GM18870 (cell line): ENCODE measurements around the gene SIRPB2.

ENCODE experiments used
- ATAC-seq: cut with Tn5 transposase; IDR thresholded peaks from one replicate; pipeline ENCODE4 v1.9.1; 2021; ENCODE audit warnings: moderate library complexity; ENCODE audit not compliant: unreplicated experiment

Gene SIRPB2

DNA sequence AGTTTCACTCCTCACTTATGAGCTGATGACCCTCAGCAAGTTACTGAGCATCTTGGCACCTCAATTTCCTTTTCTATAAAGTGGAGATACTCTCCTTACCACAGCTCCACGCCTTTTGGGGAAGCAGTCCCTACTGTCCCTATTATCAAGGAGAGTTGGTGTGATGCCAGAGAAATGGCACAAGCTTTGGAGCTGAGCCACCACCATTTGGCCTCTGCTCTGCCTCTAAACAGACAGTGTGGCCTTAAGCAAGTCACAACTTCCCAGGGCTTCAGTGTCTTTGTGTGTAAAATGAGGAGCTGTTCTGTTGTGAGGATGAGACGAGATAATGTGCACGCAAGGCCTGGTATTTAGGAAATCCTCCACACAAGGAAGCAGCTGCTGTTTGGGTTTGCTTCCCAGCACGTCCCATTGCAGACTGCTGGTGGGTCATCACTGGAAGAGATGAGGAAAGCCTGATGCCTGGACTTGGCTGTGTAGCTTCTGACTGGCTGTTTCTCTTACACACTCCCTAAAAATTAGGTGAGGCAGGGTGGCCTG lies 43.1 kb downstream of the SIRPB2 start:
- ATAC-seq = no peak

DNA sequence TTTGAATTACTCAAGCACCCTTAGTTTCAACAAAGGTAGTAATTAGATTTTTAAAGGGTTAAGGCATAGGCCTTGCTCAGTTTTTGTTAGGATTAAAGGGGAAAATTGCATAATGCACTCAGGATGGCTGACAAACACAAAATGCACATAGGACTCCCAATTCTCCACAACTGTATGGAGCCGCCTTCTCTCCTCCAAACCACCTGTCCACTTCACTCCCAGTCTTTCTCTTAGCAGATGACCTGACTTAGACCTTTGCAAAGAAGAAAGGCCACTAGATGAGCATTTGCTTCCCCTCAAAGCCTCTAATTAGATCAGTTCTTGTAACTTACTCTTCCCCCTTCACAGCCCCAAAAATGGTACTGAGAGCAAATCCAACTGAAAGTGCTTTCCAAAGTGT lies 44.7 kb downstream of the SIRPB2 start:
- no peak for ATAC-seq

DNA sequence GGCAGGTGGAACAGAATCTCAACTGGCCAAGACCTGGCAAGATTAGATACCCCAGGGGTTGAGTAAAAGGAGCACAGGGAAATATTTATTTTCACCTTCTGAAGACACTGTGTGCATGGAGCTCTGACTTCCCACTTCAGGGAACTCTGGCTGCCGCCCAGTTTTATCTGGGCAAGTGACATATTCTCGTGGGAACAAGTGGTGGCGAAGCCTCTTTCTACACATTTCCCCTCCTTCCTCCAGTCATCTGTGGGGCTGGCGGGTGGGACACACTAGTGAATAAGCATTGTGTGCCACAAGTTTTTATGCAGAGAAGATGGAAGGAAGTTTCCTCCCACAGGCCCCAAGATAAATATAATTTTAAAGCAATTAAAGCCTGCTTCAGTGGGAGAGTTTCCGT lies 48.1 kb downstream of the SIRPB2 start:
- no peak for ATAC-seq

DNA sequence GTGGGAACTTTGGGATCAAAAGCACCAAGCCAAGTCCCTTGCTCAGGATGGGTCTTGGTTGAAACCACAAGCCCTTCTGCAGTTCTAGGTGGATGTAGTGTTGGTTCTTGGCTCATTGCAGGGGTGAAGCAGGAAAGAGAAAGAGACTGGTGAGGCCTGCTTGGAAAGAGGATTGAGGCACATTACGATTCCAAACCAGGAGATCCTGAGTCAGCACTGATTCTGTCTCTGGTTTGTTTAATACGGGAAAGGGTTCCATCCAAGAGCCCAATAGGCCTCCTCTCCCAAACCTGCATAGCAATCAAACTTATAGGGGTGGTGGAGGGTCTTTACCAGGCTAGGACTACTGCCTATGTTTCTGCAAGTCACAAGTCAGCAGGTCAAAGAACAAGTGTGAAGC lies 48.9 kb downstream of the SIRPB2 start:
- no peak for ATAC-seq

DNA sequence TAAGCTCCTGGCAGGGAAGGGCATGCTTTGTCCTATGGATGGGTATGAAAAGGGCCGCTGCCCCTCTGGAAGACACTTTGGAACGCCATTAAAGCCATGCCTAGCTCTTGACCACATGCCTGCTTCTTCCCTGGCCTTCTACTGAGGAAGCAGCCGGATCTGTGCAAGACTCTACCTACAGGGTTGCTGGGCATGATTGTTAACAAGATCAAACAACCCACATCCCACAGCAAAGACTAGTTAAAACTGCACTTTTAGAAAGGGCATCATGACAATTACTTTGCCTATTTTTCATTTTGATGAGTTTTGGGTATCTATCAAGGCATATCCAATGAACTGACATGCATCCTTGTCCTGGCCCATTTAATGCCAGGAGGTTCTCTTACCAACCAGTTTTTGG lies 50.1 kb downstream of the SIRPB2 start:
- no peak for ATAC-seq

DNA sequence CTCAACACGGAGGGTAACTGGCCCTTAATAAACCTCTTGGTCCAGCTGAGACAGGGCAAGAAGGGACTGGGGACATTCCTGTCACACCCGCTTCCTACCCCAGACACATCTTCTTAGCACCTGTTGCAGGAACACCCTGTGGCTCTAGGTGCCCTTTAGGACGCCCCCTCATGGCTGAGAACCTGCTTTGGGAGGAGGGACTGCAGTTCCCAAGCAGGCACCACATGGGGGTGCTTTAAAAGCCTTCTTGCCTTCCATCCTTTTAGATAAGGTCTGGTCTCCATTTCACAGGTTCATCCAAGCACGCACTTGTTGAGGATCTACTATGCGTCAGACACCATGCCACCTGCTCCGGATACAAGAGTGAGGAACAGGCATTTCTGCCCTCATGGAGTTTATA lies 51.2 kb downstream of the SIRPB2 start:
- no peak for ATAC-seq

DNA sequence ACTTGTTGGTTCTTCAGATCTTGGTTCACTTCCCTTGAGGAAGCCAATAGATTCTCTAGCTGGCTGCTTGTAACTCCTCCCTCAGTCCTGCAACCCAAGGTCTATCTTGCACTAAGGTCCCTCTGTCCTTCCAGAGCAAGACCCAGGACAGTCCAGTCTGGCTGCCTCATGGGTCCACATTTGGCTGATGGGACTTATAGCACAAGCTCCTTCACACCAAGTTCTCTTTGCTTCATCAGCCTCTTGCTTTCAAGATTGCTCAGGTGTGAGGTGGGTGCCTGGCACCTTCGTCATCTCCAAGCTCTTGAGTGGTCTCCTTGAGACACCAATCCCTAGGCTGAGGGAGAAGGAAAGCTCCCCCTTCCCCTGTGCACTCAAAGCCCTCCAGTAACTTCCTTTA lies 52.9 kb downstream of the SIRPB2 start:
- no peak for ATAC-seq

DNA sequence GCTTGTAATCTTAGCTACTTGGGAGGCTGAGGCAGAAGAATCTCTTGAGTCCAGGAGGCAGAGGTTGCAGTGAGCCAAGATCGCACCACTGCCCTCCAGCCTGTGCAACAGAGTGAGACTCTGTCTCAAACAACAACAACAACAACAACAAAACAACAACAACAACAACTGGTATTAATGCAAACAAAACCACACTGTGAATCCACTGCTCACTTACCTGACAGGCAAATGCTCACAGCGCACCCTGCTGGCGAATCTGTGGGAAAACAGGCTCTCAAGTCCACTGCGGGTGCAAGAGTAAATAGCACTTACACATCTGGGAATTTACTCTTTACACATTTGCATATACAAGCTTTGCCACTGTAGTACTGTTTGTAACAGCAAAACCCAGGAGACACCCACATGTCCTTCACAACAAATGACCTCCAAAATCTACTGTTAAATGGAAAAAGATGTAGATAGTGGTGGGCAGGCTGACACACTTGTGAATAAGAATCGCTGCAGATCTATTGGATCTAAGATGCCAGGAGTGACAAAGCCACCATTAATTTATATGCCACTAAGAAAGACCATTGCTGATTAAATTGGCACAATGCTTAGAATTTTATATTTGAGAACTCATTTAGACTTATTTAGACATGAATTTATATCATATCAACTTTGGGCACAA lies 53.9 kb downstream of the SIRPB2 start:
- ATAC-seq = no peak

DNA sequence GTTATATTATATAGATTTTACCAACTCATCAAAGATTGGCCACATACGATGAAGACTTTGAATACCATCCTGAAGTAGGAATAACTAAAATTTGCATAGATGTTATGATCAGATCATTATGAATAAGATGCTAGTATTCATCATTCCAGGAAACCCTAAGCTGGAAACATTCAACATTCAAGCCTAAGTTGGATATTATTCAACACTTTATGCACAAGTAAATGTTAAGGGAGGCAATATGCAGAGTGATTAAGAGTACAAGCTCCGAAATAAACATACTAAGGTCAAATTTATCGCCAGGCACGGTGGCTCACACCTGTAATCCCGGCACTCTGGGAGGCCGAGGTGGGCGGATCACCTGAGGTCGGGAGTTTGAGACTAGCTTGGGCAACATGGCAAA lies 55.0 kb downstream of the SIRPB2 start:
- no peak for ATAC-seq

DNA sequence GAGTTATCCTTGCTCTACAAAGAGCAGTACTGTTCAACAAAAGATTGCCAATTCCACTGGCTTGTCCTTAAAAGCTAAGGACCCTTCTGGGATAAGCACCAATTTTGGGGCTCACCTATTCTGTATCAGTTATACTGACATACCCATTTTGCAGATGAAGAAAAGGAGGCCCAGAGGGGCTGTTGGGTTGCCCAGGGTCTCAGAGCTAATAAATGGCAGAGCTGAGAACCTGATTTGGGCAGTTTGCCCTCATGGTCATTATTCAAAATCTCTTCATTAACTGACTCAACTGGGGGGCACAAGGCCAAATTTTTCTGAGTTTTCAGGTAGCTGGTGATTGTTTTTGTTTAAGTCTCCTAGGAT lies 55.9 kb downstream of the SIRPB2 start:
- no peak for ATAC-seq

DNA sequence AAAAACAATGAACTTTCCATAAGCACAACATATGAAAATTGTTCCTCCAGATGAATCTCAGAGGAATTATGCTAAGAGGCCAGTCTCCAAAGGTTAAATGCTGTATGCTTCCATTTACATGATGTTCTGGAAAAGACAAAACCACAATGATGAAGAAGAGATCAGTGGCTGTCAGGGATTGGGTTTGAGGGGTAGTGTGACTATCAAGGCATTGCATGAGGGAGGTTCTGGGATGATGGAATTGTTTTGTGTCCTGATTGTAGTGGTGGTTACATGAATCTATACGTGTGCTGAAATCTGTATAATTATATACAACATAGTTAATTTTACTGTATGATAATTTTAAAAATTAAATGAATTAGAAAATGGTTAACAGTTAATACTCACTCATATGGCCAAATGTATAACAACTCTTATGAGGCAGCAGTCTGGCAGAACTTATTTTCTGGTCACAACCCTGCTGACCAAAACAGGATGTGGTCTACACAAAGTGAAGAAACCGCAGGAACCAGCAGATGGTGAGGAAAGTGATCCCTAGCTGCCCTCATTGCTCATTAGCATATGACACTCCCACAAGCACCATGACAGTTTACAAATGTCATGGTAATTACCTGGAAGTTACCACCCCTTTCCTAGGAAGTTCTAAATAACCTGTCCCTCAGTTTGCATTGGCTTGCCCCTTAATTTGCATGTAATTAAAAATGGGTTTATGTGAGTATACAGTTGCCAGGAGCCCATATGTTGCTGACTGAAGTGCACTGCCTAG lies 56.5 kb downstream of the SIRPB2 start:
- ATAC-seq = peak; percentile 86

DNA sequence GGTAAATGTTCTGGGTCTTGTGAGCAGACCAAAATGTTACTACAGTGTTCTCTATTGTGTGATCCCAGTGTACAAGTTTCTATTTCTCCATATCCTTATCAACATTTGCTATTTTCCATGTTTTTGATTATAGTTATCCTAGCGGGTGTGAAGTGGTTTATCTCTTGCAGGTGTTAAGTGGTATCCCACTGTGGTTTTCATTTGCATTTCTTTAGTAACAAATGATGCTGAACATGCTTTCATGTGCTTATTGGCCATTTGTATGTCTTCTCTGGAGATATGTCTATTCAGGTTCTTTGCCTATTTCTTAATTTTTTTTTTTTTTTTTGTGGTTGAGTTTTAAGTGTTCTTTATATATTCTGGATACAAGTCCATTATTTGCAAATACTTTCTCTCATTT lies 60.1 kb downstream of the SIRPB2 start:
- ATAC-seq = no peak

DNA sequence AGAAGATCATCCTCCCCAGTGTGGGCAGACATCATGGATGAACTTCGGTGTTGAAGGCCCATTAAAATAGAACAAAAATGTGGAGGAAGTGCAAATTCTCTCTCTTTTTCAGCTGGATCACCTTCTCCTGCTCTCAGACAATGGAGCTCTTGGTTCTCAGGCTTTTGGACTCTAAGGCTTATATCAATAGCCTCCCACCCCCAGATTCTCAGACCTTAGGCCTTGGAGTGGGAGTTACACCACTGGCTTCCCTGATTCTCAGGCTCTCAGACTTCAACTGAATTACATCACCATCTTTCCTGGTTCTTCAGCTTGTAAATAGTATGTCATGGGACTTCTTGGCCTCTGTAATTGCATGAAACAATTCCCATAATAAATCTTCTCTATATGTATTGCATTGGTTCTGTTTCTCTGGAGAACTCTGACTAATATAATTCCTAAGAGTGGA lies 61.2 kb downstream of the SIRPB2 start:
- ATAC-seq = no peak

DNA sequence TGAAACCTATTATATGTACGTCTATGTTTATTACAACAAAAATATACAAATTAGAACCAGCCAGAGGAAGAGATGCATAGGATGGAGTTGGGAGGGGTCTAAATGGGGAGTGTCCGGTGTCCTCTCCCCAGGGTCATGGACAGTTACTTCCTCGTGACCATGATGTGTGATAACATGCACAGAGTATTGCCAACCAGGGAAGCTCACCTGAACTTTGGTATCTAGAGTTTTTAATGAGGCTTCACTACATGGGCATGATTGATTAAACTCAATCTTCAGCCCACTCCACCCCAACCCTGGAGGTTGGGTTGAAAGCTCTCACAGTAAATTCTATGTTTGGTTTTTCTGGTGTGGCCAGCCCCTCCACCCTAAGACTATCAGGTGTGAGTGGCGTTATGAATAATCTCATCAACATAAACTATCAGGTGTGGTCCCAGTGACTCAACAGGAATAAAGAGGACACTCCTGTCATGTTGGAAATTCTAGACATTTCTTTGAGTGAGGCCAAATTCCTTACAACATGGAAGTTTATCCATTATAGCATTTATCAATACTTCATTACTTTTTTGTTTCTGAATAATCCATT lies 62.0 kb downstream of the SIRPB2 start:
- no peak for ATAC-seq

DNA sequence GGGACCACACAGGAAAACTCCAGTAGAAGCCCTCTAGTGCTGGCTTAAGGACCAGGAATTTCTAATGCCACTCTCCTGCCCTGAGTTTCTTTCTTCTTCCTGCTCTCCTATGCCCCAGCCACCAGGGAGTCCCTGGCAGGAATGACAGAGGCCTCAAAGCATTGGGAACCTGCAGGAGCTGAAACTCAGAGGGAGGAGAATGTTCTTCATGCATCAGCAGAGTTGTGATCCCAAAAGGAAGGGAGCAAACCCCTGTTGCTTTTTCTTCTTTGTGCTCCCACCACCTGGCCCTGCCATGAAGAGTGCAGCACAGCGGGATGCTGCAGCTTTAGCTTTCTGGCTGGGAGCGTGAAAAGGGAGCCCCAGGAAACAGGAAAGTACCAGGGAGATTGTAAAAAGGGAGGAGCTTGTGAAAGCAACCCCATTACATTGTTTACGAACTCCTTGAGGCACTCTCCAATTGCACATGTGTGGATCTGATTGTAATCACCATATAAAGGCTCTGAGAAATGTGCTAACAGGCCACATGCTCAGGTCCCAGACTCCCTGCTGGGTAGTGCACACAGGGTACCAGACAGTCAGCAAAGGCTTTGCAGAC lies 63.7 kb downstream of the SIRPB2 start:
- no peak for ATAC-seq

DNA sequence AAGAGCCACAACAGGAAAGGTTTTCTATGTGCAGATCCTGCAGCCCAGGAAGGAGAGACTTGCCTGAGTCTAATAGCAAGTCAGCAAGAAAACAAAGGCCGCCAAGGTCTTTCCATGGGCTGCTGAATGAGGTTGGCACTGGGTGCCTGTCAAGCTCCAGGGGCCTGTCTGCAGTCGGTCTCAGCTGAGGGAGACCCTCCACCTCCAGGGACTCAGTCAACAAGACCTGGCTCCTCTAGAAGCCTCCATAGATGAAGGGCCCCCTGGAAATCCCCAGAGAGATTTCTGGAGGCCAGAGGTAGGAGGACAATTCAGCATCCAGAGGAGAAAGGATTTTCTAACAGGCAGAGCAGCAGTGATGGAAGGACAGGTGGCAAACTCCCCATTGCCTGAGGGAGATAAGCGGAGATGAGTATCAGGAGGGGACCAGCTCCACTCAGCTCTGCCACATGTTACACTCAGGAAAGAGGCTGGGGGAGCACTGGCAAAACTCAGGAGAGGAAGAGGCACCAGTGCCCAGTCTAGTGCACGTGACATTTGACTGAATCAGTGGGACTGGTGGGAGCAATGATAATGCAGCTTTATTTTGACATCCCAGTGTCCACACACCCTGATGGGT lies 64.9 kb downstream of the SIRPB2 start:
- ATAC-seq = no peak
